Choroid plexus epithelial cell (primary cell): ENCODE results near the gene GIGYF1.

ENCODE experiments used
- DNase-seq: peaks from one replicate; pipeline ENCODE4 v3.0.0-alpha.2; 2010; ENCODE audit warnings: low read depth
- H3K4me3 ChIP-seq: 2 replicates; pipeline ENCODE4 v1.5.1; 2011; ENCODE audit warnings: low read depth, mild to moderate bottlenecking, control low read depth, low read length, moderate library complexity
- TF ChIP-seq, protein P1 (sequence below): conservative IDR thresholded peaks from 2 replicates; pipeline ENCODE4 v1.5.1; 2011; ENCODE audit warnings: low read depth, mild to moderate bottlenecking, control low read depth, inconsistent platforms, low read length, moderate library complexity

GIGYF1 gene

DNA sequence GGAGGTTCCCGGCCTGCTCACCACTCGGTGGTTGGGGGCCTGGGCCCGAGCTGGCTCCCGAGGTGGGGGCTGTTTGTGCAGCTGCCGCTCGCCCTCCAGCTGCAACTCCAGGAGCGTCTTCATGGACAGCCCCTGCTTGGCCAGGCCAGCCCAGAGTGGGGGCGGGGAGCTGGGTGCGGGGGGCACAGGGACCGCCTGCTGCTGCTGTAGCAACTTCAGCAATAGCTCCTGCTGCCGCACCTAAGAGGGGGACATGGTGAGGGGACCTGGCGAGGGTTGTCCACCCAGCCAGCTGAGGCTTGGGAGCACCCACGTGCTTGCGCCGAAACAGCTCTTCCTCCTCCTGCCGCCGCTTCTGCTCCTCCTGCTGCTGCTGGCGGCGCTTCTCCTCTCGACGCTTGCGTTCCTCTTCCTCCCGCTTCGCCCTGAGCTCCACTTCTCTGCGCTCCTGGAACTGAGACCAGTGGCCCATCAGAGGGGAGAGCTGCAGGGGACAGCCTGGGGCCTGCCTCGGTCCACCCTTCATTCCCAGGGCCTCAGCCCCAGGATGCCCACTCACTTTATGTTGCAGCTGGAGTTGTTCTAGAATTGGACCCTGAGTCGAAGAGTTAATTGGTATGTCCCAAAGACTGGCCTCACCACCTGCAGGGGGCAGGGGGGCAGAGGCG lies 10.9 kb downstream of the GIGYF1 start:
- no peak for DNase-seq
- TF ChIP-seq, protein P1, sequence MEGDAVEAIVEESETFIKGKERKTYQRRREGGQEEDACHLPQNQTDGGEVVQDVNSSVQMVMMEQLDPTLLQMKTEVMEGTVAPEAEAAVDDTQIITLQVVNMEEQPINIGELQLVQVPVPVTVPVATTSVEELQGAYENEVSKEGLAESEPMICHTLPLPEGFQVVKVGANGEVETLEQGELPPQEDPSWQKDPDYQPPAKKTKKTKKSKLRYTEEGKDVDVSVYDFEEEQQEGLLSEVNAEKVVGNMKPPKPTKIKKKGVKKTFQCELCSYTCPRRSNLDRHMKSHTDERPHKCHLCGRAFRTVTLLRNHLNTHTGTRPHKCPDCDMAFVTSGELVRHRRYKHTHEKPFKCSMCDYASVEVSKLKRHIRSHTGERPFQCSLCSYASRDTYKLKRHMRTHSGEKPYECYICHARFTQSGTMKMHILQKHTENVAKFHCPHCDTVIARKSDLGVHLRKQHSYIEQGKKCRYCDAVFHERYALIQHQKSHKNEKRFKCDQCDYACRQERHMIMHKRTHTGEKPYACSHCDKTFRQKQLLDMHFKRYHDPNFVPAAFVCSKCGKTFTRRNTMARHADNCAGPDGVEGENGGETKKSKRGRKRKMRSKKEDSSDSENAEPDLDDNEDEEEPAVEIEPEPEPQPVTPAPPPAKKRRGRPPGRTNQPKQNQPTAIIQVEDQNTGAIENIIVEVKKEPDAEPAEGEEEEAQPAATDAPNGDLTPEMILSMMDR = no peak
- no peak overlapping the region for H3K4me3 ChIP-seq

DNA sequence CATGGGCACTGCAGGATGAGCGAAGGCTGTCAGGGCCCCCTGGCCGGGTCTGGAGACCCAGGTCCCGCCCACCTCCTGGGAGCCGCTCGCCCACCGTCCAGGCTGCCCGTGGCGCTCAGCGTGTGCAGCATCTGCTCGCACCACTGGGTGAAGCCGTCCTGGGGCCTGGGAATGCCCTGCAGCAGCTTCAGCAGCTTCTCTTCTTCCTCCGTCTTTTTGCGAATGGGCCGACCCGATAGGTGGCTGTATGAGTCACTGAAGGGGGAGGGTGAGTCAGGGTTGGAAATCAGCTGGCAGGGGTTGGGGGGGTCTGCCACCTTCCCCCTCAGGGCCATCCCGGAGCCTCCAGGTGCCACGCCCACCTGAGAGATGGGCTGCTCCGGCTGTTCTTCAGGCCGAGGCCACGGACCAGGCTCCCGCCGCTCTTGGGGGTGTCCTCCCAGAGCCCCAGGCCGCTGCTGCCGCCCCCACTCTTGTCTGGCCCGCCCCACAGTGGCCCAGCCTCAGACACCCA lies 11.8 kb downstream of the GIGYF1 start:
- peak; percentile 33 for DNase-seq
- TF ChIP-seq, protein P1 = no peak
- no peak overlapping the region for H3K4me3 ChIP-seq

DNA sequence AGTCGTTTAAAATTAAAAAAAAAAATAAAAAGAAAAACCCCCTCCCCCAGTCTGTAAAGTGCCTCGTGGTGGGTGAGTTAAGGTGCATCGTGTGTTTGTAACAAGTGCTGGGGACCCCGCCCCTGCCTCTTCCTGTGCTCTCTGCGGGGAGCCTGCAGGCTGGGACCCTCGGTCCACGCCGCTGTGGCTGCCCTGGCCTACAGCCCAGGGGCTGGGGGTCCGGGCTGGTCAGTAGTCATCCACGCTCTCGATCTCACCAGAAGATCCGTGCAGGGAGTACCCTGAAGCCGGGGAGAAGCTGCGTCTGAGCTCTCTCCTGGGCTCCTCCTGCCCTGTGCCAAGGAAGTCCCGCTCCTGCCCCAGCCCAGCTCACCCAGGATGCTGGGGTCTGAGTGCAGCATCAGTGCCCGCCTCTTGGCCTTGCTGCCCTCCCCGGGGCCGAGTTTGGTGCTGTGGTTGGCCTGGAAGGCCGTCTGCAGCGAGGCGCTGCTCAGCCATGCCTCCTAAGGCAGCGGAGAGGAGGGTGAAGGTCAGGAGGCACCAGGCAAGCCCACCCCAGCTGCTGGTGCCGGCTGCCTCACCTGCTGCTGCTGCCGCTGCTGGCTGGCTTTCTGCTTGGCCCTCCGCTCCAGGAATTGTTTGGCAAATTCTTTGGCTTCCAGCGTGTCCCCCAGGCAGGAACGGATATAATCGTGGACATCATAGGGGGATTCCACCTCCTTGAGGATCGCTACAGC lies 12.4 kb downstream of the GIGYF1 start:
- no peak overlapping the region for H3K4me3 ChIP-seq
- TF ChIP-seq, protein P1 = no peak
- no peak for DNase-seq

DNA sequence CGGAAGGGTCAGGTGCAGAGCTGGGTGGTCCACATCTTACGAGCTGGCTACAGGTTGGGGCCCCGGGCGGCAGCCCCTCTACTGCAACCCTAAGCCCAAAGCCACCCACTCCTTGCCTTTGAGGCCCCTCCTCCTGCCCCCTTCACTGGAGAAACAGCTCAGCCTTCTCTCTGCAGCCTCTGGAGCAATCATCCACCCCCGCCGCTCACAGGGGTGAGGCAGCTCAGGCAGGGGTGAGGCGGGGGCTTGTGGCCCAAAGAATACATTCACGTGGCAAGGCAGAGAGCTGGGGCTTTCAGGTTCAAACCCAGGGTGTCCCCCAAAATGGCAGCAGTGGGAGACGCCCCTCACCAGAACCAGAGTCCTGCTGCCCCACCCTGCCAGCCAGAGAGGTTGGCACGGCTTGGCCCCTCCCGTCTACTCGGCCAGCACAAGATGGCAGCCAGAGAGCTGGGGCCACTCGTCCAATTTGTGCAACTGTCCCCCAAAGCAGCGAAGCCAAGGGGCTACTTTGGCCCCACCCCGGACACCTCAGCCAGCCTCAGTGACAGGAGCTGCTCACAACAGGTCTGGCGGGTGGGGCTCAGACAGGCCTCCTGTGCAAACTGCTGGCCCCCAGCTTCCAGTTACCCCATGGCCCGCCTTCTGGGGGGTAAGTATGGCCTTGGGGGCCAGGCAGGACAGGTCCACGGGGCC lies 13.3 kb downstream of the GIGYF1 start:
- DNase-seq = no peak
- H3K4me3 ChIP-seq = no peak overlapping the region
- TF ChIP-seq, protein P1 = no peak

DNA sequence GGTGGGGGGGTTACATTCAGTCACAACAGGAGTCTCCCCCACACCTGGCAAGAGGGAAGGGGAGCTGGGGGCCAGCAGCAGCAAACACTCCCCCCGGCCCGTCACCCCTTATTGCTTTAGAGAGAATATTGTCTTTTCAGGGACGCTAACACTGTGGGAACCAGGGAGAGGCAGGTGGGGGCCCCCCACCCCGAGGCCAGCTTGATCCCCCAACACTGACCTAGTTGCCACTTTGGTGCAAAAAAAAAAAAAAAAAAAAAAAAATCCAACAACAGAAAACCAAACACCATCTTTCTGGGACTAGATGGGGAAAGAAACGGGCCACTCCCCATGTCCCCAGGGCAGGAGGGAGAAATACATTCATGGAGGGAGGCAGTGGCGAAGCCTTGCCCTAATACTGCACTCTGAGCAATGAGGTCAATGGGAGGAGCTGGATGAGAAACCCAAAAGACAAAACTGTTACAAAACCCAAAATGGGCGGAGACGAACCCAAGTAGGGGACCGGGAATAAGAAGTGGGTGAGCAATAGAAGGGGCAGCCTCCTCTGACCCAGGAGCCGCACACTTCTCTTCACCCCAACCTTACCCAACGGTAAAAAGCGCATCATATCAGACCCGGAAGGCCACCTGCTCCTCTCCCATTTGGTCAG lies 14.0 kb downstream of the GIGYF1 start:
- no peak for DNase-seq
- TF ChIP-seq, protein P1 = no peak
- no peak overlapping the region for H3K4me3 ChIP-seq

DNA sequence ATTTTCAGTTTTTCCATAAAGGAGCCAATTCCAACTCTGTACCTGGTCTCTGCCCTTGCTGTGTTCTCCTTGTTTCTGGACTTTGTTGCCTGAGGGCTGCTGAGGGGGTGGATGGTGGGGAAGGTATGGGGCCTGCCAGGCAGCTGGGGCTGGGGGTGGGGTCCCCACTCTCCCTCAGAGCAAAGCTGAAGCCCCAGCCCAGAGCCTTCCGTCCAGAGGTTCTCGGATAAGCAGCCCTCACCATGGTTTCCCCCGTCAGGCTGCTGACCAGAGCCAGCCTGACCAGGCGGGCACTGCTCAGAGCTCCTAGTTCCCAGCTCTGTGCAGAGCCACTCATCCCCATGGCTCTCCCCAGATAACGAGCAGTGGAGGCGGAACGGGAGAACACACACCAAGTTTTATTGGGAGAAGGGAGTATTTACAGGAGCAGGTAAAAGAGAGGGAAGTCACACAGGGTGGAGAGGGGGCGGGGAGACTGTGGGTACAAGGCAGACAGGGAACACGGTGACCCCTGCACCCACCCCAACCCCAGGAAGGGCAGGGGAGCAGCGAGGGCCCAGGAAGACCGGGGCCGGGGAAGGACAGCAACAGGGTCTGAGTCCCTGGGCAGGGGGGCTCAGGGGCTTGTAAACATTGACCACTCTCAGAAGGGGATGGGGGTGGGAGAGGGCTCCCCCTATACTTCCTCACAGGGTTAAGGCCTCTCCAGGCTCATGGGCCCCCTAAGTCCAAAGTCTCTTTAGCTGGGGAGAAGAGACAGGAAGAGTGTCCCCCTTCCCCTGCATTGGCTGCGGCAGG lies 14.7 kb downstream of the GIGYF1 start:
- no peak overlapping the region for H3K4me3 ChIP-seq
- DNase-seq = no peak
- TF ChIP-seq, protein P1 = no peak
